Right lobe of liver (tissue), 4 donors: ENCODE results near the gene CLCNKB.

Source experiments
- CTCF ChIP-seq, 4 donors: fragments of 200-600 bp in 3 of 4; fragments of 450-650 bp in 1 of 4; IDR thresholded peaks; one replicate each; pipeline versions ENCODE4 v1.5.1 to v1.8.0; 2016 to 2022; ENCODE audit warnings: antibody characterized with exemption in 4 of 4, mild to moderate bottlenecking in 2 of 4
- POLR2A ChIP-seq: fragments of 450-650 bp; IDR thresholded peaks from one replicate; pipeline ENCODE4 v1.6.1; 2017; ENCODE audit warnings: antibody characterized with exemption, mild to moderate bottlenecking
- donor health status: DM: no; HTN: no; CAD: no.
- donor health status: DM: no; HTN: no; CAD: no.
- donor health status: DM: no; HTN: yes; CAD: no.

GRCh38 chr1:16050328-16050727, 6.7 kb downstream of the CLCNKB start:
- TF ChIP-seq CTCF (IDR thresholded peaks at IDR 0.05) (no peak), POLR2A (no peak)
